Astrocyte of the spinal cord (primary cell): ENCODE measurements around the gene CDC37.
"Not testable (repeated sequence)": the region's sequence is repeated elsewhere in the genome, so short reads cannot be mapped to it uniquely, and the experiment has no call there.

Experiments used
- DNase-seq: peaks from one replicate; pipeline ENCODE4 v3.0.0; 2011; ENCODE audit warnings: low read depth, low spot score
- H3K4me3 ChIP-seq: 2 replicates; pipeline ENCODE4 v1.5.1; 2011; ENCODE audit warnings: low read depth, mild to moderate bottlenecking, low read length, moderate library complexity
- in situ Hi-C: cut with HindIII; loops from 2 replicates; pipeline ENCODE4 v1.10.0; 2017; ENCODE audit warnings: low sequenced_read_pairs
- TF ChIP-seq, protein P1 (sequence below): IDR thresholded peaks from 2 replicates; pipeline ENCODE4 v1.5.1; 2012; ENCODE audit warnings: low read depth, mild to moderate bottlenecking, low read length, inconsistent platforms

CDC37 gene

DNA sequence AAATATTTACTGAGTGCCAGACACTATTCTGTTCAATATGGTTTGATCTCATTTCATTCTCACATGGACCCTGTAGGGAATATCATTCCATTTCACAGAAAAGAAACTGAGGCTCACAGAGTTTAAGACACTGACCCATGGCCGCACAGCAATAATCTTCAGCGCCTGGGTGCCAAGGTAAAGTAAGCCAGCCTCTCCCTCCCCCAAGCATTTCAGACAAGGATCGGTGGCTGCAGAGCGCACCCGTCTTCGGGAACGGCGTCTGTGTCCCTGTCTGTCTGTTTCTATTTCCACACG is 12.7 kb upstream of the CDC37 start:
- in situ Hi-C loops: no loop called here
- TF ChIP-seq, protein P1, sequence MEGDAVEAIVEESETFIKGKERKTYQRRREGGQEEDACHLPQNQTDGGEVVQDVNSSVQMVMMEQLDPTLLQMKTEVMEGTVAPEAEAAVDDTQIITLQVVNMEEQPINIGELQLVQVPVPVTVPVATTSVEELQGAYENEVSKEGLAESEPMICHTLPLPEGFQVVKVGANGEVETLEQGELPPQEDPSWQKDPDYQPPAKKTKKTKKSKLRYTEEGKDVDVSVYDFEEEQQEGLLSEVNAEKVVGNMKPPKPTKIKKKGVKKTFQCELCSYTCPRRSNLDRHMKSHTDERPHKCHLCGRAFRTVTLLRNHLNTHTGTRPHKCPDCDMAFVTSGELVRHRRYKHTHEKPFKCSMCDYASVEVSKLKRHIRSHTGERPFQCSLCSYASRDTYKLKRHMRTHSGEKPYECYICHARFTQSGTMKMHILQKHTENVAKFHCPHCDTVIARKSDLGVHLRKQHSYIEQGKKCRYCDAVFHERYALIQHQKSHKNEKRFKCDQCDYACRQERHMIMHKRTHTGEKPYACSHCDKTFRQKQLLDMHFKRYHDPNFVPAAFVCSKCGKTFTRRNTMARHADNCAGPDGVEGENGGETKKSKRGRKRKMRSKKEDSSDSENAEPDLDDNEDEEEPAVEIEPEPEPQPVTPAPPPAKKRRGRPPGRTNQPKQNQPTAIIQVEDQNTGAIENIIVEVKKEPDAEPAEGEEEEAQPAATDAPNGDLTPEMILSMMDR: no peak
- H3K4me3 ChIP-seq: peak overlapping the region; percentile 51
- DNase-seq: no peak

DNA sequence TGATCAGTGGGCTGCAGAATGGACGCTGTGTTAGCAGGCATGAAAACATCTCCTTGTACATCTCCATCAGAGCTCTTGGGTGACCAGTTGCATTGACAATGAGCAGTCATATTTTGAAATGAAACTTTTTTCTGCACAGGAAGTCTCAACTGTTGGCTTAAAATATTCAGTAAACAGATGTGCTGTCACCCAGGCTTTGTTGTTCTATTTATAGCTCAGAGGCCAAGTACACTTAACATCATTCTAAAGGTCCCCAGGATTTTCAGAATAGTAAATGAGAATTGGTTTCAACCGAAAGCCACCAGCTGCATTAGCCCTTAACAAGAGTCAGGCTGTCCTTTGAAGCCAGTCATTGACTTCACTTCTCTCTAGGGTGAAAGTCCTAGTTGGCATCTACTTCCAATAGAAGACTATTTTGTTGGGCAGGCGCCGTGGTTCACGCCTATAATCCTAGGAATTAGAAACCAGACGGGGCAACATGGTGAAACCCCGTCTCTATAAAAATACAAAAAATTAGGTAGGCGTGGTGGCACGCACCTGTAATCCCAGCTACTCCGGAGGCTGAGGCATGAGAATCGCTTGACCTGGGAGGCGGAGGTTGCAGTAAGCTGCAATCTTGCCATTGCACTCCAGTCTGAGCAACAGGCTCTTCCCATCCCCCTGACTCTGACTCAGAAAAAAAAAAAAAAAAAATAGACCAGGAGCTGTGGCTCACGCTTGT is 9.1 kb upstream of the CDC37 start:
- in situ Hi-C loops: no loop called here
- DNase-seq: no peak
- TF ChIP-seq, protein P1: no peak
- H3K4me3 ChIP-seq: no peak overlapping the region

DNA sequence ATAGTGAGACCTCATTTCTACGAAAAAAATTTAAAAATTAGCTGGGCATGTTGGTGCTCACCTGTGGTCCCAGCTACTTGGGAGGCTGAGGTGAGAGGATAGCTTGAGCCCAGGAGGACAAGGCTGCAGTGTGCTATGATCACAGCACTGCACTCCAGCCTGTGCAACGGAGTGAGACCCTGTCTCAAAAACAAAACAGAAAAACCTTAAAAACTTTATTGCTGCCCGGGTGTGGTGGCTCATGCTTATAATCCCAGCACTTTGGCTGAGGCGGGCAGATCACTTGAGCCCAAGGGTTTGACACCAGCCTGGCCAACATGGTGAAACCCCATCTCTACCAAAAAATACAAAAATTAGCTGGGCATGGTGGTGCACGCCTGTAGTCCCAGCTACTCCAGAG is 7.9 kb upstream of the CDC37 start:
- in situ Hi-C loops, DNase-seq, H3K4me3 ChIP-seq: not testable (repeated sequence)

DNA sequence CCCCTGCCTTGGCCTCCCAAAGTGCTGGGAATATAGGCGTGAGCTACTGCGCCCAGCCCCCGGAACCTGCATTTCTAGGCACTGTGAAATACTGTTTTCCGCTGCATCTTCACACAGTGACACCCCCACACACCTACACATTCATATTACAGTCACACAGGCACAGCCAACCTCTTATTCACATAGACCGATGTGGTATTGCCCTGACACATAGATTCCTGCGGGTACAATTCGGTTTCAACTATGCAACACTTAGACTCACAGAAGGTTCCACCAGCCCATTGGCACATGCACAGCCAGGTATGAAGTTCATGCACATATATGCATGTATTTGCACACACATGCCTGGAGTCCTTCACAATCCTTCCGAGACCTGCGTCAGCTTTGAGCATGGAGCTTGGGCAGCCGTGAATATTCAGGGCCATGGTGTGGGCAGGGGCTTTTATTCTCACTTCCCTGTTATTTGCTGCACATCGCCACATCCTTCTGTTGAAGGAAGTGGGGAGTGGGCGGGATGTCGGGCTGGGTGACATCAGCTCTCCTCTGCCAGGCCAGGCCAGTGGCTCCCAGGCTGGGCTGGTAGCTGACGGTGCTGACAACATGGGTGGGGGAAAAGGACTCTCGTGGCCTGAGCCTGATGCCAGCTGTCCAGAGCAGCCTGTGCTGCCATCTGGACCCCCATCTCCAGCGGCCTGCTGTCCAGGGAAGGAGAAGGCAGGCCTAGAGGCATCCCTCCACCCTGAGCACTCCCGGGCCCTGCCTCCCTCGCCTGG is 5.4 kb upstream of the CDC37 start:
- in situ Hi-C loops: no loop called here
- H3K4me3 ChIP-seq: no peak overlapping the region
- TF ChIP-seq, protein P1: no peak
- DNase-seq: no peak

DNA sequence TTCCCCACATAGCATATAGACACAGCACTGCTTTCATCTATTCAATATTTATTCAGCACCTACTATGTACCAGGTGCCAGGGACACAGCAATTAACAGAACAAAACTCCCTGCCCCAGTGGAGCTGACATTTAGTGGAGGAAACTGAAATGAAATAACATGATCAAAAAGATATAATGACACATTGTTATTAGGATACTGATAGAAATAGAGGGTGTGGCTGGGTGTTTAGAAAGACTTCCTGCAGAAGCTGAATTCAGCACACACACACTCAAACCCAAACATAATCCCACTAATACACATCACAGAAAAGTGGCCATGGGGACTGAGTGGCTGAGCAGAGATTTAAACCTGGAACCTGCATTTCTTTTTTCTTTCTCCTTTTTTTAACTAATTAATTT is 3.8 kb upstream of the CDC37 start:
- in situ Hi-C loops: no loop called here
- TF ChIP-seq, protein P1: no peak
- DNase-seq: no peak
- H3K4me3 ChIP-seq: no peak overlapping the region

DNA sequence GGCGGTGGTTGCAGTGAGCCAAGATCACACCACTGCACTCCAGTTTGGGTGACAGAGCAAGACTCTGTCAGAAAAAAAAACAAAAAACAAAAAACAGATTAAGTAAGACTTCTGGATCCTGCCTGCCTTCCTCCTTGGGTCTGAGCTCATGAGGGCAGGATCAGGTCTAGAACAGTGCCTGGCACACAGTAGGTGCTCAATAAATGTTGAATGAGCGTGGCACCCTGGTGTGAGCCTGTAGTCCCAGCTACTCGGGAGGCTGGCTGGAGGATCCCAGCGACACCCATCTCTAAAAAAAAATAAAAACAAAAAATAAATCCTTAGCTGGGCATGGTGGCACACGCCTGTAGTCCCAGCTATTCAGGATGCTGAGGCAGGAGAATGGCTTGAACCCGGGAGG is 2.8 kb upstream of the CDC37 start:
- in situ Hi-C loops: no loop called here
- DNase-seq: no peak
- no peak overlapping the region for H3K4me3 ChIP-seq
- TF ChIP-seq, protein P1: no peak
